ENCODE results near the gene GLI3.

The GLI3 gene

GRCh38 chr7:42096268-42096667, 140.7 kb downstream of the GLI3 start:
- H3K4me3 ChIP-seq (ENCODE audit: low read depth, low read length), result no peak overlapping the region
- no peak for DNase-seq (ENCODE audit: low read depth)

- no peak for DNase-seq (ENCODE audit: low read depth)
- H3K4me3 ChIP-seq (ENCODE audit: low read depth, low read length), result no peak overlapping the region
Observed at GRCh38 chr7:42095791-42096190, 141.2 kb downstream of the GLI3 start.

- no peak for DNase-seq (ENCODE audit: low read depth)
- no peak overlapping the region for H3K4me3 ChIP-seq (ENCODE audit: low read depth, low read length)
Observed at GRCh38 chr7:42093349-42093905, 143.6 kb downstream of the GLI3 start.

- H3K4me3 ChIP-seq (ENCODE audit: low read depth, low read length), result no peak overlapping the region
- no peak for DNase-seq (ENCODE audit: low read depth)
Observed at GRCh38 chr7:42091461-42092291, 145.3 kb downstream of the GLI3 start.

- DNase-seq (ENCODE audit: low read depth), result no peak
- no peak overlapping the region for H3K4me3 ChIP-seq (ENCODE audit: low read depth, low read length)
Observed at GRCh38 chr7:42090806-42091205, 146.2 kb downstream of the GLI3 start.

- DNase-seq (ENCODE audit: low read depth), result no peak
- H3K4me3 ChIP-seq (ENCODE audit: low read depth, low read length), result no peak overlapping the region
Observed at GRCh38 chr7:42090056-42090455, 147.0 kb downstream of the GLI3 start.

- DNase-seq (ENCODE audit: low read depth), result no peak
Observed at GRCh38 chr7:42087616-42088015, 149.4 kb downstream of the GLI3 start.

GRCh38 chr7:42085531-42085930, 151.5 kb downstream of the GLI3 start:
- no peak for DNase-seq (ENCODE audit: low read depth)
- H3K4me3 ChIP-seq (ENCODE audit: low read depth, low read length), result no peak overlapping the region

More at GRCh38 chr7:42087616-42088015, 149.4 kb downstream of the GLI3 start:
- no peak overlapping the region for H3K4me3 ChIP-seq (ENCODE audit: low read depth, low read length)

- no peak overlapping the region for H3K4me3 ChIP-seq (ENCODE audit: low read depth, low read length)
- DNase-seq (ENCODE audit: low read depth), result no peak
Observed at GRCh38 chr7:42084263-42084662, 152.7 kb downstream of the GLI3 start.

- no peak overlapping the region for H3K4me3 ChIP-seq (ENCODE audit: low read depth, low read length)
- no peak for DNase-seq (ENCODE audit: low read depth)
Observed at GRCh38 chr7:42083284-42083683, 153.7 kb downstream of the GLI3 start.

GRCh38 chr7:42082144-42082543, 154.9 kb downstream of the GLI3 start:
- no peak overlapping the region for H3K4me3 ChIP-seq (ENCODE audit: low read depth, low read length)
- DNase-seq (ENCODE audit: low read depth), result peak; percentile 73

- DNase-seq (ENCODE audit: low read depth), result no peak
- H3K4me3 ChIP-seq (ENCODE audit: low read depth, low read length), result no peak overlapping the region
Observed at GRCh38 chr7:42081671-42082070, 155.3 kb downstream of the GLI3 start.

GRCh38 chr7:42080841-42081586, 156.0 kb downstream of the GLI3 start:
- H3K4me3 ChIP-seq (ENCODE audit: low read depth, low read length), result no peak overlapping the region
- DNase-seq (ENCODE audit: low read depth), result no peak

GRCh38 chr7:42077271-42078135, 159.5 kb downstream of the GLI3 start:
- H3K4me3 ChIP-seq (ENCODE audit: low read depth, low read length), result no peak overlapping the region
- DNase-seq (ENCODE audit: low read depth), result no peak

GRCh38 chr7:42076870-42077269, 160.1 kb downstream of the GLI3 start:
- H3K4me3 ChIP-seq (ENCODE audit: low read depth, low read length), result no peak overlapping the region
- no peak for DNase-seq (ENCODE audit: low read depth)

- no peak for DNase-seq (ENCODE audit: low read depth)
- H3K4me3 ChIP-seq (ENCODE audit: low read depth, low read length), result no peak overlapping the region
Observed at GRCh38 chr7:42075418-42075817, 161.6 kb downstream of the GLI3 start.

GRCh38 chr7:42074076-42074475, 162.9 kb downstream of the GLI3 start:
- no peak for DNase-seq (ENCODE audit: low read depth)
- no peak overlapping the region for H3K4me3 ChIP-seq (ENCODE audit: low read depth, low read length)

- peak; percentile 76 for DNase-seq (ENCODE audit: low read depth)
- no peak overlapping the region for H3K4me3 ChIP-seq (ENCODE audit: low read depth, low read length)
Observed at GRCh38 chr7:42071372-42072261, 165.4 kb downstream of the GLI3 start.

GRCh38 chr7:42070068-42070467, 166.9 kb downstream of the GLI3 start:
- no peak overlapping the region for H3K4me3 ChIP-seq (ENCODE audit: low read depth, low read length)
- peak; percentile 49 for DNase-seq (ENCODE audit: low read depth)
